ENCODE data around the gene GON4L. TPM values are rescaled to one million over a fixed set of nuclear protein-coding genes. Genes with fewer than 3 reads are reported as not detected.
"Not testable (repeated sequence)": the region's sequence is repeated elsewhere in the genome, so short reads cannot be mapped to it uniquely, and the experiment has no call there.

GON4L gene
- total RNA-seq, 1 donor from 2014 or later: 19.3 TPM

DNA sequence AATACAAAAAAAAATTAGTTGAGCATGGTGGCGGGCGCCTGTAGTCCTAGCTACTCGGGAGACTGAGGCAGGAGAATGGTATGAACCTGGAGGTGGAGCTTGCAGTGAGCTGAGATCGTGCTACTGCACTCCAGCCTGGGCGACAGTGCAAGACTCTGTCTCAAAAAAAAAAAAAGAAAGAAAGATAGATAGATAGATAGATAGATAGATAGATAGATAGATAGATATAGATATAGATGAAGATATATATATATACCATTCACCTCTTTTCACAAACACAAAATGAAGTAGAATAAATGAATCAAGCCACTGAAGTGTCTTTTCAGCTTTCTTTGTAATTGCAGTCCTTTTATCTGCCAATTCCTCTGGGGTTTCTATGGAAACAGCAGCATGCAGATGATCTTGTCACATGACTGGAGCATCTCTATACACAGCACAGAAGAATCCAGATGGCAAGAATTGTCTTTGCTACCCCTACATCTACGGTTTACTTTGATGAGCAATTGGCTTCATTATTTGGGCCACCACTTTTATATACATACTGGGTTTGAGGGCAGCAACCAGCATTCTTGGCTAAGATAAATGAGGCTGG lies 138.4 kb downstream of the GON4L start:
- ATAC-seq; intact Hi-C loops (cut with DNase I); DNase-seq (ENCODE audit: missing footprints): not testable (repeated sequence)

DNA sequence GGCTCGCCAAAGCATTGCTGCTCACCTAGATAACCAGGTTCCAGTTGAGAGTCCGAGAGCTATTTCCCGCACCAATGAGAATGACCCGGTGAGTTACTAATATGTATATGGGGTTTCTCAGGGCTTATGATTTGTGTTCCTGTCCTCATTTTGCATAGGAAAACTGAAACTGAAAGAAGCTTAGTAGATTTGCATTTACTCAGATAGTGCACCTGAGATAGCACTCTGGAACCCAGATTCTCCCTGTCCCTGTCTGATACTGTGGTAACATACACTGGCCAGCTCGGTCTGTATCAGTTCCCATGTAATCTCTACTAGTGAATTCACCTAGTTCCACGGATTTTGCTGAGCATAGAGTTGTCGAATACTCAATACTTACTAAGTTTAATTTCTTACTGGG lies 140.0 kb downstream of the GON4L start:
- DNase-seq (ENCODE audit: missing footprints) (no peak), ATAC-seq (no peak)
- intact Hi-C loops (cut with DNase I): no loop called here

DNA sequence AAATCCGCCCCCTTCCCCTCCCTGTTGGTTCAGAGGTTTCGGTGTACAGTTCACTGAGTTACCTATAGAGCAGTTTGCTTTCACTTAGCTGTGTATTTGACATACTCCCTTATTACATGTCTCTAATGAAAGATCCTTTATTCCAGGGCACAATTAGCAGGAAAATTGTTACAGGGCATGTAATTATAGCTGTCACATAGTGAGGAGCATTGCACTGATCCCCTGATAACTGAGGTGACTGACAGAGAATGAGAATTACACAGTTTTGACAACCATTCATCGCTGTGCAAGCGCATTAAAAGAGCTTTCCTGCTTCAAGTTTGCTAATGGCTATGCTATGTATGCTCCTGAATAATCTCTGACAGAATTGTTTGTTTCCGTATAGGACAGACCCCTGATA lies 141.2 kb downstream of the GON4L start:
- ATAC-seq (no peak), DNase-seq (ENCODE audit: missing footprints) (no peak)
- intact Hi-C loops (cut with DNase I): no loop called here

DNA sequence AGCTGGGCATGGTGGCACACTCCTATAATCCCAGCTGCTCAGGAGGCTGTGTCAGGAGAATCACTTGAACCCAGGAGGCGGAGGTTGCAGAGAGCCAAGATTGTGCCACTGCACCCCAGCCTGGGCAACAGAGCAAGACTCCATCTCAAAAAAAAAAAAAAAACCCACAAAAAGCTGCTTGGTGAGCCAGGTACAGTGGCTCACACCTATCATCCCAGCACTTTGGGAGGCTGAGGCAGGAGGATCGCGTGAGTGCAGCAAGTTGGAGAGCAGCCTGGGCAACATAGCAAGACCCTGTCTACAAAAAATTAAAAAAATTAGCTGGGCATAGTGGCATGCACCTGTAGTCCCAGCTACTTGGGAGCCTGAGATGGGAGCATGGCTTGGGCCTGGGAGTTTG lies 142.0 kb downstream of the GON4L start:
- ATAC-seq; intact Hi-C loops (cut with DNase I); DNase-seq (ENCODE audit: missing footprints): not testable (repeated sequence)

DNA sequence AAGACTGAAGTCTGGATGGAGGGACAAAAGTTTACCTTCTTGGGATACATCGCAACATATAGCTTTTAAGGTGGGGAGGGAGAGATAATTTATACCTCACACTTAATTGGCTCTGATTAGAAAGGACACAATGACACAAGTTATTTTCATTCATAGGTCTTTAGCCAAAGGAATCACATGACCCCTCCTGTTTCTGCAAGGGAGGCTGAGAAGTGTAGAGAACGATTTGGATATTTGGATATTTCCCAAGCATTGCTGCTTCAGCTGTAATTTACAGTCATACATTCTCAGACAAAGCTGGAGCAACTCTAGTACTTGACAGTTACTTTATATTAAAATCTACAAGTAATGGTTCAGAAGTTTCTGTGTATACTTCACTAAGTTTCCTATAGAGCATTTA lies 143.9 kb downstream of the GON4L start:
- ATAC-seq (peak; percentile 64), DNase-seq (ENCODE audit: missing footprints) (no peak)
- intact Hi-C loops (cut with DNase I): no loop called here

DNA sequence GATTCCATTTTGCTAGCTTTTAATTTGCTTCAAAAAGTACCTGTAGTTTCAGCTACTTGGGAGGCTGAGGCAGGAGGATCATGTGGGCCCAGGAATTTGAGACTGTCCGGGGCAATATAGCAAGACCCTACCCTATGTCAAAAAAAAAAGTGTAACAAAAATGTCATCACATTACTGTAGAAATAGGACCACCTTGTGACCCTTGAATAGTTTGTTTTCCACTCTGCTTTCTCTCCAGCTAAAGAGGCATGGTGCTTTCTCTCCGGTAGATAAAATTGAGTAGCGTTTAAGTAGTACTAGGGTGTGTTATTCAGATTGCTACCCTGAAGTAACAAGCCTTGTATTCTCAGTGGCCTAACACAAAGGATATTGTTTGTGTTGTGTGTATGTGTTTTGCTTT lies 144.4 kb downstream of the GON4L start:
- DNase-seq (ENCODE audit: missing footprints); ATAC-seq; intact Hi-C loops (cut with DNase I): not testable (repeated sequence)

DNA sequence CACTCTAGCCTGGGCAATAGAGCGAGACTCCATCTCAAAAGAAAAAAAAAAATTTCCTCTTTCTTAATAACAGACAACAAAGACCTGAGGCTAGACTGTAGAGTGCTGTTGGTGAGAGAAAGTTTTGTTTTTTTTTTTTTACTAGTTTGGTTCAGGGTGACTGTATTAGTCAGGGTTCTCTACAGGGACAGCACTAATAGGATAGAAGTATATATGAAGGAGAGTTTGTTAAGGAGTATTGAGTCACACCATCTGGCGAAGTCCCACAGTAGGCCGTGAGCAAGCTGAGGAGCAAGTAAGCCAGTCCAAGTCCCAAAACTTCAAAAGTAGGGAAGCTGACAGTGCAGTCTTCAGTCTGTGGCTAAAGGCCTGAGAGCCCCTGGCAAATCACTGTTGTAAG lies 145.6 kb downstream of the GON4L start:
- intact Hi-C loops (cut with DNase I); DNase-seq (ENCODE audit: missing footprints); ATAC-seq: not testable (repeated sequence)

DNA sequence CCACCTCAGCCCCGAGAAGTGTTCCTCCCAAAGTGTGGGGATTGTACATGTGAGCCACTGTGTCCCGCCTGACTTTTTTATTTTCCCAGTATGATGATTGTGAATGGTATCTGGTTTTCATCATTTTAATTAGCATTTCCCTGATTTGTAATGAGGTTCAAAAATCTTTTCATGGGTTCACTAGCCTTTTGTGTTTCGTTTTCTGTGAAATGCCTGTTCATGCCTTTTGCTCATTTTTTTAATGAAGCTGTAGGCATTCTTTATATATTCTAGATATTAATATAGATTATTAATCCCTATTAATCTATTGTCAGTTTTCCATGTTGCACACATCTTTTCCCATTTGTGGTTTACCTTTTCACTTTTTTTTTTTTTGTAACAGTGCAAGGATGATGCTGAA lies 147.6 kb downstream of the GON4L start:
- DNase-seq (ENCODE audit: missing footprints) (no peak), ATAC-seq (no peak)
- intact Hi-C loops (cut with DNase I): no loop called here

DNA sequence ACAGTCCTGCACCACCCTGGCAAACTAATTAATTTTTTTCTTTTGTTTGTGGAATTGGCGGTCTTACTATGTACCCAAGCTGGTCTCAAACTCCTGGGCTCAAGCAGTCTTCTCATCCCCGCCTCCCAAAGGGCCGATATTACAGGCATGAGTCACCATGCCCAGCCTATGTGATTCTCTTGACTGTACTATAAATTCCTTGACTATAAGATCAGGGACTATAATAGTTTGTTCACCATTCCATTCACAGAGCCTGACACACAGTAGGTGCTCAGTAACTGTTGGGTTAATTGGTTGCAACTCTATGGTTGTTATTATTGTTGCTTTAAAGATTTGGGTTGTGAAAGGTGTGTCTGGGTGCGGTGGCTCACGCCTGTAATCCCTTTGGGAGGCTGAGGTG lies 150.9 kb downstream of the GON4L start:
- ATAC-seq (no peak), DNase-seq (ENCODE audit: missing footprints) (no peak)
- intact Hi-C loops (cut with DNase I): no loop called here

DNA sequence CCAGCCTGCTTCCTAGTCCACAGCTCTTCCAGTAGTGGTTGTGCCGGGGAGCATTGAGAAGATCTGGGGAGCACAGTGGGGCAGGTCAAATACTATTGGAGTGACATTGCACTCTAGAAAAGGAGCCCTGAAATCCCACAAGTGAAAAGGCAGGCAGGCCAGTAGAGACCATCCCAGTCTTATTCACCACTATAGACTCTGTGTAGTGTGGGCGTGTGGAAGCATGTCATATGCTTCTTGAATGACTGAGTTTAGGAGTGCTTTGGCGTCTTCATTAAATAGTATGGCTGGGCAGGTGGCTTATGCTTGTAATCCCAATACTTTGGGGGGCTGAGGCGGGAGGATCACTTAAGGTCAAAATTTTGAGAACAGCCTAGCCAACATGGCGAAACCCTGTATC lies 152.6 kb downstream of the GON4L start:
- ATAC-seq; intact Hi-C loops (cut with DNase I); DNase-seq (ENCODE audit: missing footprints): not testable (repeated sequence)

DNA sequence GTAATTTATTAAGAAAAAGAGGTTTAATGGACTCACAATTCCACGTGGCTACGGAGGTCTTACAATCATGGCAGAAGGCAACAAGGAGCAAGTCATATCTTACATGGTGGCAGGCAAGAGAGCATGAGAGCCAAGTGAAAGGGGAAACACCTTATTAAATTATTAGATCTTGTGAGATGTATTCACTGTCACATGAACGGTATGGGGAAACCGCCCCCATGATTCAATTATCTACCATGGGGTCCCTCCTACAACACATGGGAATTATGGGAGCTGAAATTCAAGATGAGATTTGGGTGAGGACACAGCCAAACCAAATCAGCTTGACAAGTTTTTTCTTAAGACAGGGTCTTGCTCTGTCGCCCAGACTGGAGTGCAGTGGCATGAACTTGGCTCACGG lies 153.8 kb downstream of the GON4L start:
- DNase-seq (ENCODE audit: missing footprints) (no peak), ATAC-seq (no peak)
- intact Hi-C loops (cut with DNase I): no loop called here

DNA sequence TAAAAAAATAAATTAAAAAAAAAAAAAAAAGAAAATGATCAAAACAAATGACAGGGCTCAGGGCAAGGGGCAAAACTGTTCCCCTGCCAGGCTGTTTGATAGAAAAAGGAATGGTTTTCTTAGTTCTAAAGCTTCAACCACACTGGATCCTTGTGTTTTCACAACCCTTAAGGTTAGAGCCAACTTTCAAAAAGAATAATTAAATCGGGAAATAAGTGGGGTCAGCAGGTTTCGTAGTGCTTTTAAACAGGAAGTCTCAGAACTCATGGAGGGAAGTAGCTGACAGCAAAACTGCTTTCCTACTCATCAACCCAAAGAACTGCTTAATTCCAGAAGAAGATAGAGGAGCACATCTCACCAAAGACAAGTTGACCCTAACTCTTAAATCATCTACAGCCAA lies 155.3 kb downstream of the GON4L start:
- DNase-seq (ENCODE audit: missing footprints); ATAC-seq; intact Hi-C loops (cut with DNase I): not testable (repeated sequence)

Other genes with a start within 250 kb of the GON4L start
- 15.3 TPM for gene MSTO1, start 247.0 kb downstream of the GON4L start, total RNA-seq
- 62.6 TPM for gene YY1AP1, start 168.4 kb downstream of the GON4L start, total RNA-seq
- 105 TPM for gene DAP3, start 168.1 kb downstream of the GON4L start, total RNA-seq
- gene SYT11, start 2.4 kb upstream of the GON4L start, total RNA-seq: 9.2 TPM
- gene RIT1, start 54.1 kb upstream of the GON4L start, total RNA-seq: 21.7 TPM
- 22.0 TPM for gene KHDC4, start 77.2 kb upstream of the GON4L start, total RNA-seq
- not detected for gene RXFP4, start 84.4 kb upstream of the GON4L start, total RNA-seq
- gene ARHGEF2, start 121.3 kb upstream of the GON4L start, total RNA-seq: 61.8 TPM
- gene SSR2, start 163.7 kb upstream of the GON4L start, total RNA-seq: 79.9 TPM
- 33.5 TPM for gene UBQLN4, start 196.6 kb upstream of the GON4L start, total RNA-seq
- gene LAMTOR2, start 197.6 kb upstream of the GON4L start, total RNA-seq: 63.8 TPM
- gene RAB25, start 203.9 kb upstream of the GON4L start, total RNA-seq: not detected
- 0.24 TPM for gene MEX3A, start 225.3 kb upstream of the GON4L start, total RNA-seq

All from Right ventricle myocardium inferior (tissue), 1 donor.